NCI-H2171 (cell line): Measurements from ENCODE around the gene HUS1.

Experiments
- DNase-seq: peaks from one replicate; lab custom pipeline; 2025; lab: John Stamatoyannopoulos, UW

HUS1 gene

GRCh38 chr7:47979832-47980181, 392 bp upstream of the HUS1 start:
- no peak for DNase-seq

GRCh38 chr7:47978790-47979144, 648 bp downstream of the HUS1 start:
- no peak for DNase-seq

- no peak for DNase-seq
These were observed 5.7 kb downstream of the HUS1 start for GRCh38 chr7:47973739-47974138.

- DNase-seq = no peak
These were observed 8.7 kb downstream of the HUS1 start for GRCh38 chr7:47970761-47971160.

- DNase-seq = peak; percentile 58
These were observed 10.3 kb downstream of the HUS1 start for GRCh38 chr7:47968847-47969774.

- no peak for DNase-seq
These were observed 11.7 kb downstream of the HUS1 start for GRCh38 chr7:47967708-47968107.

GRCh38 chr7:47967123-47967522, 12.3 kb downstream of the HUS1 start:
- no peak for DNase-seq

GRCh38 chr7:47965456-47965855, 14.0 kb downstream of the HUS1 start:
- DNase-seq = no peak

GRCh38 chr7:47962262-47962661, 17.2 kb downstream of the HUS1 start:
- DNase-seq = no peak

- no peak for DNase-seq
These were observed 22.3 kb downstream of the HUS1 start for GRCh38 chr7:47957156-47957555.

- DNase-seq = no peak
These were observed 23.2 kb downstream of the HUS1 start for GRCh38 chr7:47956220-47956619.

GRCh38 chr7:47954231-47954911, 25.0 kb downstream of the HUS1 start:
- DNase-seq = no peak

GRCh38 chr7:47953822-47954221, 25.6 kb downstream of the HUS1 start:
- DNase-seq = no peak

- no peak for DNase-seq
These were observed 27.2 kb downstream of the HUS1 start for GRCh38 chr7:47952224-47952623.

- DNase-seq = no peak
These were observed 28.0 kb downstream of the HUS1 start for GRCh38 chr7:47951374-47951773.

GRCh38 chr7:47950714-47951113, 28.7 kb downstream of the HUS1 start:
- DNase-seq = no peak

GRCh38 chr7:47949703-47950102, 29.7 kb downstream of the HUS1 start:
- no peak for DNase-seq

- DNase-seq = no peak
These were observed 31.1 kb downstream of the HUS1 start, which contains the start of gene PKD1L1 for GRCh38 chr7:47948141-47948790. TSS of gene PKD1L1 (minus strand) at chr7:47948466. CDS start at chr7:47948440, 26 bp downstream.

GRCh38 chr7:47947355-47947749, 32.1 kb downstream of the HUS1 start:
- DNase-seq = no peak

GRCh38 chr7:47946581-47947354, 32.6 kb downstream of the HUS1 start:
- no peak for DNase-seq

GRCh38 chr7:47945261-47946015, 34.0 kb downstream of the HUS1 start:
- DNase-seq = peak; percentile 58
